Aorta (tissue), 5 donors: ENCODE measurements around the gene HIPK2. TPM values are rescaled to one million over a fixed set of nuclear protein-coding genes. Genes with fewer than 3 reads are reported as not detected.

Source experiments
- ATAC-seq: fragments of 200-7000 bp; cut with Tn5 transposase; one replicate; pipeline ENCODE4 v1.9.1; 2022; ENCODE audit warnings: moderate library complexity; ENCODE audit not compliant: low FRiP score
- DNase-seq, 2 donors: peaks; one replicate each; pipeline ENCODE4 v3.0.0-alpha.2; 2020
- H3K27ac ChIP-seq, 2 donors: one replicate each; pipeline ENCODE4 v1.5.1; 2013; ENCODE audit warnings: low read length in 2 of 2, mild to moderate bottlenecking in 2 of 2, moderate library complexity in 2 of 2, control low read depth in 1 of 2, inconsistent platforms in 1 of 2, low read depth in 1 of 2
- H3K27me3 ChIP-seq, 2 donors: one replicate each; pipeline ENCODE4 v1.6.1; 2013; ENCODE audit warnings: control low read depth in 1 of 2, low read length in 1 of 2, mild to moderate bottlenecking in 1 of 2, moderate library complexity in 1 of 2; ENCODE audit not compliant: insufficient read depth in 2 of 2, control insufficient read depth in 1 of 2
- H3K36me3 ChIP-seq, 2 donors: one replicate each; pipeline ENCODE4 v1.6.1; 2013; ENCODE audit warnings: control low read depth in 1 of 2, low read length in 1 of 2, mild to moderate bottlenecking in 1 of 2; ENCODE audit not compliant: insufficient read depth in 2 of 2, control insufficient read depth in 1 of 2
- H3K4me1 ChIP-seq, 2 donors: one replicate each; pipeline ENCODE4 v1.6.1; 2013; ENCODE audit warnings: low read length in 2 of 2, control low read depth in 1 of 2, mild to moderate bottlenecking in 1 of 2, moderate library complexity in 1 of 2; ENCODE audit not compliant: insufficient read depth in 2 of 2, control insufficient read depth in 1 of 2
- H3K4me3 ChIP-seq, 2 donors: one replicate each; pipeline ENCODE4 v1.5.1; 2013; ENCODE audit warnings: low read length in 2 of 2, control low read depth in 1 of 2, mild to moderate bottlenecking in 1 of 2
- H3K9me3 ChIP-seq: one replicate; pipeline ENCODE4 v1.6.1; 2013; ENCODE audit warnings: mild to moderate bottlenecking, low read length; ENCODE audit not compliant: control insufficient read depth
- WGBS, 2 donors: extraction: QIAGEN DNeasy Blood & Tissue Kit; methylation state at CpG; one replicate each; pipeline ENCODE4 v1.1.7; 2013; 5-methylcytosine and 5-hydroxymethylcytosine counted together
- intact Hi-C, 2 donors: fragments of 100-400 bp; cut with DNase I; formaldehyde crosslinking; loops; one replicate each; pipeline versions ENCODE4 v1.14.2 to v1.15.0; 2022
- polyA plus RNA-seq, 2 donors: library from polyadenylated mRNA; stranded (reverse); fragments of 200-250 nt; gene quantifications; one replicate each; pipeline ENCODE4 v1.2.3, GENCODE V29; 2013
- total RNA-seq, 2 donors: library from RNA; stranded (reverse); fragmentation: NEBNext Ultra II Directional; extraction: Animal tissue kit (Norgen Biotek cat#: 25700); gene quantifications; one replicate each; pipeline ENCODE4 v1.2.1, GENCODE V29; 2021
- donor health status: healthy with polysubstance abuse.
- donor health status: Bipolar disorder and iron deficiency.
- donor health status: DM: no; HTN: no; CAD: no.
- donor health status: DM: no; HTN: no; CAD: no.
- donor health status: DM: yes; HTN: yes; CAD: no.

HIPK2 gene
- total and polyA plus RNA-seq, 4 donors, result 9.4 to 108 (median 23.9) TPM

- no peak for ATAC-seq
- Histone ChIP-seq H3K36me3 (peaks cover 0 to 11% of the 10 kb centered on the region in 2 donors), H3K27me3 (no peaks in the 10 kb centered on the region), H3K9me3 (no peaks in the 10 kb centered on the region), H3K4me3 (no peak overlapping the region), H3K4me1 (no peaks in the 10 kb centered on the region), H3K27ac (no peak overlapping the region)
- WGBS, 2 donors, result 89 to 91% methylated on average over 4 of the region's 4 CpGs
- intact Hi-C loops, result no loop called here
- no peak for DNase-seq
Observed at GRCh38 chr7:139592801-139593461, 184.9 kb downstream of the HIPK2 start.

- Histone ChIP-seq H3K9me3 (no peaks in the 10 kb centered on the region), H3K4me3 (no peak overlapping the region), H3K27me3 (no peaks in the 10 kb centered on the region), H3K27ac (no peak overlapping the region), H3K4me1 (no peaks in the 10 kb centered on the region), H3K36me3 (peaks cover 0 to 10% of the 10 kb centered on the region in 2 donors)
- 81 to 82% methylated on average over 3 of the region's 3 CpGs for WGBS, 2 donors
- DNase-seq (no peak), ATAC-seq (no peak)
- intact Hi-C loops, result no loop called here
Observed at GRCh38 chr7:139591550-139592195, 186.1 kb downstream of the HIPK2 start.

GRCh38 chr7:139589474-139589873 lies 188.3 kb downstream of the HIPK2 start:
- no peaks in the 10 kb centered on the region for H3K4me1 ChIP-seq
- ATAC-seq (no peak), DNase-seq (no peak)
- no peaks in the 10 kb centered on the region for H3K27me3 ChIP-seq
- no peaks in the 10 kb centered on the region for H3K9me3 ChIP-seq
- no peak overlapping the region for H3K27ac ChIP-seq
- H3K4me3 ChIP-seq, result no peak overlapping the region
- WGBS, 2 donors, result 91 to 94% methylated on average over 1 of the region's 1 CpG
- intact Hi-C loops, result no loop called here
- H3K36me3 ChIP-seq, result peaks cover 0 to 5% of the 10 kb centered on the region in 2 donors

- Histone ChIP-seq H3K9me3 (no peaks in the 10 kb centered on the region), H3K36me3 (peaks cover 0 to 6% of the 10 kb centered on the region in 2 donors), H3K27me3 (no peaks in the 10 kb centered on the region), H3K27ac (no peak overlapping the region), H3K4me1 (no peaks in the 10 kb centered on the region), H3K4me3 (no peak overlapping the region)
- DNase-seq (no peak), ATAC-seq (no peak)
- 74 to 77% methylated on average over 7 of the region's 7 CpGs for WGBS, 2 donors
- intact Hi-C loops, result no loop called here
Observed at GRCh38 chr7:139588632-139589031, 189.2 kb downstream of the HIPK2 start.

- H3K36me3 ChIP-seq, result peaks cover 0 to 5% of the 10 kb centered on the region in 2 donors
- WGBS, 2 donors, result 94 to 96% methylated on average over 7 of the region's 7 CpGs
- intact Hi-C loops, result no loop called here
Observed at GRCh38 chr7:139587535-139587934, 190.3 kb downstream of the HIPK2 start.

GRCh38 chr7:139586286-139586685 lies 191.5 kb downstream of the HIPK2 start:
- H3K36me3 ChIP-seq, result peaks cover 0 to 5% of the 10 kb centered on the region in 2 donors
- no peak for DNase-seq

More at GRCh38 chr7:139587535-139587934, 190.3 kb downstream of the HIPK2 start:
- H3K4me3 ChIP-seq, result no peak overlapping the region
- no peaks in the 10 kb centered on the region for H3K9me3 ChIP-seq
- ATAC-seq (no peak), DNase-seq (no peak)
- no peak overlapping the region for H3K27ac ChIP-seq
- no peaks in the 10 kb centered on the region for H3K4me1 ChIP-seq
- H3K27me3 ChIP-seq, result no peaks in the 10 kb centered on the region

GRCh38 chr7:139585042-139585441 lies 192.8 kb downstream of the HIPK2 start:
- DNase-seq (no peak), ATAC-seq (no peak)
- H3K4me3 ChIP-seq, result no peak overlapping the region
- H3K27ac ChIP-seq, result no peak overlapping the region
- 69 to 80% methylated on average over 5 of the region's 5 CpGs for WGBS, 2 donors
- H3K36me3 ChIP-seq, result peaks cover 0 to 5% of the 10 kb centered on the region in 2 donors
- H3K9me3 ChIP-seq, result no peaks in the 10 kb centered on the region
- intact Hi-C loops, result no loop called here
- H3K27me3 ChIP-seq, result no peaks in the 10 kb centered on the region
- no peaks in the 10 kb centered on the region for H3K4me1 ChIP-seq

More at GRCh38 chr7:139586286-139586685, 191.5 kb downstream of the HIPK2 start:
- no peaks in the 10 kb centered on the region for H3K9me3 ChIP-seq
- WGBS, 2 donors, result 94% methylated on average over 3 of the region's 3 CpGs
- H3K4me1 ChIP-seq, result no peaks in the 10 kb centered on the region
- H3K27ac ChIP-seq, result no peak overlapping the region
- H3K4me3 ChIP-seq, result no peak overlapping the region
- no peak for ATAC-seq
- H3K27me3 ChIP-seq, result no peaks in the 10 kb centered on the region
- intact Hi-C loops, result no loop called here

- DNase-seq, result no peak
- no peaks in the 10 kb centered on the region for H3K9me3 ChIP-seq
- no peak overlapping the region for H3K27ac ChIP-seq
- ATAC-seq, result no peak
- no peaks in the 10 kb centered on the region for H3K27me3 ChIP-seq
- WGBS, 2 donors, result 88 to 92% methylated on average over 15 of the region's 15 CpGs
- H3K4me3 ChIP-seq, result no peak overlapping the region
- peaks cover 0 to 5% of the 10 kb centered on the region in 2 donors for H3K36me3 ChIP-seq
- H3K4me1 ChIP-seq, result no peaks in the 10 kb centered on the region
- intact Hi-C loops, result no loop called here
Observed at GRCh38 chr7:139583826-139584553, 193.8 kb downstream of the HIPK2 start.
